ENCODE data around the gene MRTFB. TPM values are rescaled to one million over a fixed set of nuclear protein-coding genes. Genes with fewer than 3 reads are reported as not detected.
A peak's percentile ranks its signal among the peaks of the same experiment; 100 is the strongest.
"Not testable (repeated sequence)": the region's sequence is repeated elsewhere in the genome, so short reads cannot be mapped to it uniquely, and the experiment has no call there.

MRTFB gene
- total and polyA plus RNA-seq, 2 of the 13 experiments (the other 11 are each of a cell fraction or from before 2014, with no cell fraction given), result 11.4 to 14.0 TPM

GRCh38 chr16:14182999-14183398, 111.9 kb downstream of the MRTFB start:
- no peak for ATAC-seq
- 96% methylated on average over 1 of the region's 1 CpG for WGBS (ENCODE audit: low lambda C conversion rate)
- no peak overlapping the region for H3K4me2 ChIP-seq (ENCODE audit: low read depth, low read length)
- no peaks in the 10 kb centered on the region for H4K20me1 ChIP-seq (ENCODE audit: insufficient read depth, low read length)
- H3K4me3 ChIP-seq (replicated peaks in 1 of 3; ENCODE audit: insufficient read depth in 1 of 3, low read depth in 2 of 3, low read length in 3 of 3), result no peak overlapping the region
- in situ Hi-C loops (cut with HindIII; ENCODE audit: extremely low pct_ligation_motif_present, low pct_unique_long_range_greater_than_20kb) (no loop called here), intact Hi-C loops (cut with micrococcal nuclease; ENCODE audit: unreplicated experiment) (no loop called here)
- ChIA-PET CTCF (ENCODE audit: low intra/inter-chr PET ratio, low total read pairs) (no interaction called here), POLR2A (no interaction called here)
- peak; percentile 61; the same call in 1 of the 2 replicates for TF ChIP-seq CEBPB (IDR thresholded peaks at IDR 0.05; ENCODE audit: borderline replicate concordance, low read depth, low read length)
- no peak for TF ChIP-seq ZNF782 (CRISPR knock-in tag; IDR thresholded peaks at IDR 0.05; ENCODE audit: borderline replicate concordance)
- TF ChIP-seq ZNF790 (CRISPR knock-in tag; IDR thresholded peaks at IDR 0.05; ENCODE audit: borderline replicate concordance), result no peak
- TF ChIP-seq KMT2A (CRISPR knock-in tag; IDR thresholded peaks at IDR 0.05), result no peak
- TF ChIP-seq ZNF776 (CRISPR knock-in tag; IDR thresholded peaks at IDR 0.05), result no peak
- TF ChIP-seq CEBPG (CRISPR knock-in tag; IDR thresholded peaks at IDR 0.05), result 0 out of 2 replicates have a peak, but pooled peaks have one; percentile 6
- TF ChIP-seq ATF4 (CRISPR knock-in tag; IDR thresholded peaks at IDR 0.05), result peak in 1 of 2 experiments; percentile 31; a peak in 1 of 4 replicates
- peak; percentile 79; the same call in 1 of the 2 replicates for TF ChIP-seq ATF7 (IDR thresholded peaks at IDR 0.05)
- TF ChIP-seq ATF7 (CRISPR knock-in tag; IDR thresholded peaks at IDR 0.05), result no peak
- H3K4me1 ChIP-seq (ENCODE audit: insufficient read depth, low read length), result no peaks in the 10 kb centered on the region
- no peaks in the 10 kb centered on the region for H3K36me3 ChIP-seq (replicated peaks in 1 of 2; ENCODE audit: control insufficient read depth in 1 of 2, insufficient read depth in 2 of 2, low read length in 2 of 2)
- H3K27ac ChIP-seq (ENCODE audit: extremely low read length, insufficient read depth, low read length), result no peak overlapping the region
- no peak overlapping the region for H3K9ac ChIP-seq (ENCODE audit: insufficient read depth, low read depth, low read length)
- no peaks in the 10 kb centered on the region for H3K9me3 ChIP-seq (ENCODE audit: low read length)
- H3K79me2 ChIP-seq (ENCODE audit: insufficient read depth, low read length), result no peaks in the 10 kb centered on the region
- no peak for DNase-seq (ENCODE audit: low spot score)
- FAIRE-seq, result no peak
- no peaks in the 10 kb centered on the region for H3K27me3 ChIP-seq (ENCODE audit: control insufficient read depth in 1 of 2, insufficient read depth in 2 of 2, low read length in 2 of 2)
- no peak overlapping the region for H2AFZ ChIP-seq (ENCODE audit: low read length)
- BruUV-seq (replicated peaks), result no TSS peak

GRCh38 chr16:14183962-14184361, 112.8 kb downstream of the MRTFB start:
- POLR2A ChIA-PET, result not testable (repeated sequence)

More at GRCh38 chr16:14183962-14184361, 112.8 kb downstream of the MRTFB start:
- H2AFZ ChIP-seq (ENCODE audit: low read length); H3K9me3 ChIP-seq (ENCODE audit: low read length); CTCF ChIA-PET (ENCODE audit: low intra/inter-chr PET ratio, low total read pairs); DNase-seq (ENCODE audit: low spot score); intact Hi-C loops (cut with micrococcal nuclease; ENCODE audit: unreplicated experiment); BruUV-seq (replicated peaks); H3K9ac ChIP-seq (ENCODE audit: insufficient read depth, low read depth, low read length); FAIRE-seq; H3K79me2 ChIP-seq (ENCODE audit: insufficient read depth, low read length); ATAC-seq; H3K4me2 ChIP-seq (ENCODE audit: low read depth, low read length); H3K36me3 ChIP-seq (replicated peaks in 1 of 2; ENCODE audit: control insufficient read depth in 1 of 2, insufficient read depth in 2 of 2, low read length in 2 of 2); H4K20me1 ChIP-seq (ENCODE audit: insufficient read depth, low read length); H3K4me1 ChIP-seq (ENCODE audit: insufficient read depth, low read length); in situ Hi-C loops (cut with HindIII; ENCODE audit: extremely low pct_ligation_motif_present, low pct_unique_long_range_greater_than_20kb); H3K4me3 ChIP-seq (replicated peaks in 1 of 3; ENCODE audit: insufficient read depth in 1 of 3, low read depth in 2 of 3, low read length in 3 of 3); H3K27me3 ChIP-seq (ENCODE audit: control insufficient read depth in 1 of 2, insufficient read depth in 2 of 2, low read length in 2 of 2); H3K27ac ChIP-seq (ENCODE audit: extremely low read length, insufficient read depth, low read length): not testable (repeated sequence)
- 99% methylated on average over 6 of the region's 6 CpGs for WGBS (ENCODE audit: low lambda C conversion rate)

Data from HepG2 (cell line).